ENCODE results near the gene TRIP6.

Gene TRIP6

GRCh38 chr7:100867040-100867775 is at the start of gene TRIP6:
Gene TRIP6 (plus strand): TSS chr7:100867387. CDS start chr7:100867498, 111 bp downstream.
- Histone ChIP-seq H3K27ac (ENCODE audit: low read depth, low read length) (peak within 1 kb of the TSS; percentile 99), H3K4me1 (ENCODE audit: control insufficient read depth, insufficient read depth, low read length) (peaks cover 14% of the 10 kb centered on the region), H3K36me3 (ENCODE audit: control insufficient read depth, insufficient read depth, low read length) (peaks cover 50% of the 10 kb centered on the region), H3K27me3 (ENCODE audit: control insufficient read depth, insufficient read depth, low read length) (no peaks in the 10 kb centered on the region), H3K9me3 (ENCODE audit: control insufficient read depth, insufficient read depth, low read depth, low read length) (no peaks in the 10 kb centered on the region), H3K4me3 (ENCODE audit: low read depth, low read length) (peak within 1 kb of the TSS; percentile 97), H3K9ac (ENCODE audit: low read length) (peak within 1 kb of the TSS; percentile 98)

GRCh38 chr7:100818366-100818765 is 48.8 kb upstream of the TRIP6 start:
- Histone ChIP-seq H3K9ac (ENCODE audit: low read length) (no peak overlapping the region), H3K27me3 (ENCODE audit: control insufficient read depth, insufficient read depth, low read length) (no peaks in the 10 kb centered on the region), H3K4me1 (ENCODE audit: control insufficient read depth, insufficient read depth, low read length) (no peaks in the 10 kb centered on the region), H3K9me3 (ENCODE audit: control insufficient read depth, insufficient read depth, low read depth, low read length) (no peaks in the 10 kb centered on the region), H3K27ac (ENCODE audit: low read depth, low read length) (no peak overlapping the region), H3K36me3 (ENCODE audit: control insufficient read depth, insufficient read depth, low read length) (peaks cover 92% of the 10 kb centered on the region), H3K4me3 (ENCODE audit: low read depth, low read length) (no peak overlapping the region)

- H3K36me3 ChIP-seq (ENCODE audit: control insufficient read depth, insufficient read depth, low read length): peaks cover 92% of the 10 kb centered on the region
Measured at GRCh38 chr7:100818825-100819224, 48.4 kb upstream of the TRIP6 start.

GRCh38 chr7:100819586-100819985 is 47.6 kb upstream of the TRIP6 start:
- Histone ChIP-seq H3K4me1 (ENCODE audit: control insufficient read depth, insufficient read depth, low read length) (no peaks in the 10 kb centered on the region), H3K27ac (ENCODE audit: low read depth, low read length) (no peak overlapping the region), H3K4me3 (ENCODE audit: low read depth, low read length) (no peak overlapping the region), H3K36me3 (ENCODE audit: control insufficient read depth, insufficient read depth, low read length) (peaks cover 92% of the 10 kb centered on the region), H3K27me3 (ENCODE audit: control insufficient read depth, insufficient read depth, low read length) (no peaks in the 10 kb centered on the region), H3K9me3 (ENCODE audit: control insufficient read depth, insufficient read depth, low read depth, low read length) (no peaks in the 10 kb centered on the region), H3K9ac (ENCODE audit: low read length) (no peak overlapping the region)

More at GRCh38 chr7:100818825-100819224, 48.4 kb upstream of the TRIP6 start:
- Histone ChIP-seq H3K9me3 (ENCODE audit: control insufficient read depth, insufficient read depth, low read depth, low read length) (no peaks in the 10 kb centered on the region), H3K9ac (ENCODE audit: low read length) (no peak overlapping the region), H3K4me1 (ENCODE audit: control insufficient read depth, insufficient read depth, low read length) (no peaks in the 10 kb centered on the region), H3K4me3 (ENCODE audit: low read depth, low read length) (no peak overlapping the region), H3K27me3 (ENCODE audit: control insufficient read depth, insufficient read depth, low read length) (no peaks in the 10 kb centered on the region), H3K27ac (ENCODE audit: low read depth, low read length) (no peak overlapping the region)

GRCh38 chr7:100822236-100823139 is 44.7 kb upstream of the TRIP6 start:
- no peak overlapping the region for H3K4me3 ChIP-seq (ENCODE audit: low read depth, low read length)
- no peak overlapping the region for H3K27ac ChIP-seq (ENCODE audit: low read depth, low read length)
- H3K9ac ChIP-seq (ENCODE audit: low read length): no peak overlapping the region
- no peaks in the 10 kb centered on the region for H3K9me3 ChIP-seq (ENCODE audit: control insufficient read depth, insufficient read depth, low read depth, low read length)
- no peaks in the 10 kb centered on the region for H3K27me3 ChIP-seq (ENCODE audit: control insufficient read depth, insufficient read depth, low read length)
- peaks cover 11% of the 10 kb centered on the region for H3K4me1 ChIP-seq (ENCODE audit: control insufficient read depth, insufficient read depth, low read length)
- peaks cover 67% of the 10 kb centered on the region for H3K36me3 ChIP-seq (ENCODE audit: control insufficient read depth, insufficient read depth, low read length)

GRCh38 chr7:100823140-100823525 is 44.1 kb upstream of the TRIP6 start:
- Histone ChIP-seq H3K4me3 (ENCODE audit: low read depth, low read length) (no peak overlapping the region), H3K36me3 (ENCODE audit: control insufficient read depth, insufficient read depth, low read length) (peaks cover 63% of the 10 kb centered on the region), H3K9ac (ENCODE audit: low read length) (no peak overlapping the region), H3K9me3 (ENCODE audit: control insufficient read depth, insufficient read depth, low read depth, low read length) (no peaks in the 10 kb centered on the region), H3K27me3 (ENCODE audit: control insufficient read depth, insufficient read depth, low read length) (no peaks in the 10 kb centered on the region), H3K4me1 (ENCODE audit: control insufficient read depth, insufficient read depth, low read length) (peaks cover 11% of the 10 kb centered on the region), H3K27ac (ENCODE audit: low read depth, low read length) (no peak overlapping the region)

- Histone ChIP-seq H3K27ac (ENCODE audit: low read depth, low read length) (no peak overlapping the region), H3K9ac (ENCODE audit: low read length) (no peak overlapping the region), H3K9me3 (ENCODE audit: control insufficient read depth, insufficient read depth, low read depth, low read length) (no peaks in the 10 kb centered on the region), H3K27me3 (ENCODE audit: control insufficient read depth, insufficient read depth, low read length) (no peaks in the 10 kb centered on the region), H3K36me3 (ENCODE audit: control insufficient read depth, insufficient read depth, low read length) (peaks cover 59% of the 10 kb centered on the region), H3K4me3 (ENCODE audit: low read depth, low read length) (no peak overlapping the region), H3K4me1 (ENCODE audit: control insufficient read depth, insufficient read depth, low read length) (peaks cover 11% of the 10 kb centered on the region)
Measured at GRCh38 chr7:100823534-100823933, 43.7 kb upstream of the TRIP6 start.

- Histone ChIP-seq H3K27ac (ENCODE audit: low read depth, low read length) (no peak overlapping the region), H3K36me3 (ENCODE audit: control insufficient read depth, insufficient read depth, low read length) (peaks cover 48% of the 10 kb centered on the region), H3K4me1 (ENCODE audit: control insufficient read depth, insufficient read depth, low read length) (peaks cover 14% of the 10 kb centered on the region), H3K27me3 (ENCODE audit: control insufficient read depth, insufficient read depth, low read length) (no peaks in the 10 kb centered on the region), H3K4me3 (ENCODE audit: low read depth, low read length) (peak overlapping the region; percentile 96), H3K9ac (ENCODE audit: low read length) (peak overlapping the region; percentile 86), H3K9me3 (ENCODE audit: control insufficient read depth, insufficient read depth, low read depth, low read length) (no peaks in the 10 kb centered on the region)
Measured at GRCh38 chr7:100824499-100825214, 42.5 kb upstream of the TRIP6 start.

- no peak overlapping the region for H3K27ac ChIP-seq (ENCODE audit: low read depth, low read length)
- no peaks in the 10 kb centered on the region for H3K9me3 ChIP-seq (ENCODE audit: control insufficient read depth, insufficient read depth, low read depth, low read length)
- H3K4me1 ChIP-seq (ENCODE audit: control insufficient read depth, insufficient read depth, low read length): peaks cover 14% of the 10 kb centered on the region
- H3K4me3 ChIP-seq (ENCODE audit: low read depth, low read length): peak overlapping the region; percentile 96
- peaks cover 42% of the 10 kb centered on the region for H3K36me3 ChIP-seq (ENCODE audit: control insufficient read depth, insufficient read depth, low read length)
- H3K27me3 ChIP-seq (ENCODE audit: control insufficient read depth, insufficient read depth, low read length): no peaks in the 10 kb centered on the region
- H3K9ac ChIP-seq (ENCODE audit: low read length): peak overlapping the region; percentile 86
Measured at GRCh38 chr7:100825215-100825671, 41.9 kb upstream of the TRIP6 start.

GRCh38 chr7:100825751-100826513 is 41.3 kb upstream of the TRIP6 start:
- H3K27me3 ChIP-seq (ENCODE audit: control insufficient read depth, insufficient read depth, low read length): no peaks in the 10 kb centered on the region
- H3K36me3 ChIP-seq (ENCODE audit: control insufficient read depth, insufficient read depth, low read length): peaks cover 35% of the 10 kb centered on the region
- H3K27ac ChIP-seq (ENCODE audit: low read depth, low read length): peak overlapping the region; percentile 89; the same call in 1 of the 2 replicates
- H3K9me3 ChIP-seq (ENCODE audit: control insufficient read depth, insufficient read depth, low read depth, low read length): no peaks in the 10 kb centered on the region
- H3K4me1 ChIP-seq (ENCODE audit: control insufficient read depth, insufficient read depth, low read length): peaks cover 14% of the 10 kb centered on the region
- H3K4me3 ChIP-seq (ENCODE audit: low read depth, low read length): peak overlapping the region; percentile 96
- peak overlapping the region; percentile 86 for H3K9ac ChIP-seq (ENCODE audit: low read length)
